BE2C (cell line): Measurements from ENCODE around the gene WFDC2.
A peak's percentile ranks its signal among the peaks of the same experiment; 100 is the strongest.

Experiments used
- DNase-seq: peaks from one replicate; pipeline ENCODE4 v3.0.0-alpha.2; 2020
- H3K27me3 ChIP-seq: fragments of 250-450 bp; sonication (Bioruptor Pico); 2 replicates; pipeline ENCODE4 v1.5.1; 2020; ENCODE audit warnings: mild to moderate bottlenecking
- H3K36me3 ChIP-seq: fragments of 250-450 bp; sonication (Bioruptor Pico); 2 replicates; pipeline ENCODE4 v1.5.1; 2020; ENCODE audit warnings: mild to moderate bottlenecking
- H3K4me1 ChIP-seq: fragments of 250-450 bp; sonication (Bioruptor Pico); 2 replicates; pipeline ENCODE4 v1.5.1; 2020
- H3K4me3 ChIP-seq: 2 replicates; pipeline ENCODE4 v1.5.1; 2011; ENCODE audit warnings: low read depth, low read length
- H3K9me3 ChIP-seq: fragments of 250-450 bp; sonication (Bioruptor Pico); 2 replicates; pipeline ENCODE4 v1.5.1; 2020
- TF ChIP-seq, protein P1 (sequence below): IDR thresholded peaks from 2 replicates; pipeline ENCODE4 v1.5.1; 2012; ENCODE audit warnings: mild to moderate bottlenecking, low read depth, low read length

WFDC2 gene

DNA sequence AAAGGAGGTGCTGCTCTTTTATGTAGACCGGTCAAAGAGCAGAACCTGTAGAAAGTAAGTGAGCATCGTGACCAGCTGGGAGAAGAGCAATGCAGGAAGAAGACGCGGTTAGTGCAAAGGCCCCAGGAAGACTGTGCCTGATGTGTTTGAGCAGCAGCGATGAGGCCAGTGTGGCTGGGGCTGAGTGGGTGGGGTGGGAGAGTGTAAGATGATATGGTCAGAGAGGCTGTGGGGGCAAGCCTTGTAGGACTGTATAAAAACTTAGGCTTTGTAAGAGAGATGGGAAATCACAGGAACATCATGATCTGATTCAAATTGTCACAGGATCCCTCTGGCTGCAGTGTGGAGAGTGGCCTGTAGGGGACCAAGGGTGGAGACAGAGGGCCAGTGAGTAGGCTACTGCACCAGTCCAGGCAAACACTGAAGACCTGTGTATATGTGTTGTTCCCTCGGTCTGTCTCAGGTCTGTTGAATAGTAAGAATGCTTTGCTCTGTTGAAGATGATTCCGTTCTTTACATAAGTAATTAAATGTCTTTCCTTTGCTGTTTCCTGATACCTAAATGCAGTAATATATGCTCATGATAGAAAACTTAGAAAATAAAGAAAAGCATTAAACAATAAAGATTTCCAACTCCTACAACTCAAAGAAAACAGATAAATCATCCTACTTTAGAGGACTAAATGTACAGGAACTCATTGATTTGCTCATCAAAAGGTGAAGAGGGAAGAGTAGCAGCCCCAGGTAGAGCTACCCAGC lies 23.6 kb upstream of the WFDC2 start:
- Histone ChIP-seq H3K36me3 (no peaks in the 10 kb centered on the region), H3K9me3 (no peaks in the 10 kb centered on the region), H3K4me1 (no peaks in the 10 kb centered on the region), H3K4me3 (no peak overlapping the region), H3K27me3 (peaks cover 6% of the 10 kb centered on the region; the same call in 1 of the 2 replicates)
- TF ChIP-seq, protein P1, sequence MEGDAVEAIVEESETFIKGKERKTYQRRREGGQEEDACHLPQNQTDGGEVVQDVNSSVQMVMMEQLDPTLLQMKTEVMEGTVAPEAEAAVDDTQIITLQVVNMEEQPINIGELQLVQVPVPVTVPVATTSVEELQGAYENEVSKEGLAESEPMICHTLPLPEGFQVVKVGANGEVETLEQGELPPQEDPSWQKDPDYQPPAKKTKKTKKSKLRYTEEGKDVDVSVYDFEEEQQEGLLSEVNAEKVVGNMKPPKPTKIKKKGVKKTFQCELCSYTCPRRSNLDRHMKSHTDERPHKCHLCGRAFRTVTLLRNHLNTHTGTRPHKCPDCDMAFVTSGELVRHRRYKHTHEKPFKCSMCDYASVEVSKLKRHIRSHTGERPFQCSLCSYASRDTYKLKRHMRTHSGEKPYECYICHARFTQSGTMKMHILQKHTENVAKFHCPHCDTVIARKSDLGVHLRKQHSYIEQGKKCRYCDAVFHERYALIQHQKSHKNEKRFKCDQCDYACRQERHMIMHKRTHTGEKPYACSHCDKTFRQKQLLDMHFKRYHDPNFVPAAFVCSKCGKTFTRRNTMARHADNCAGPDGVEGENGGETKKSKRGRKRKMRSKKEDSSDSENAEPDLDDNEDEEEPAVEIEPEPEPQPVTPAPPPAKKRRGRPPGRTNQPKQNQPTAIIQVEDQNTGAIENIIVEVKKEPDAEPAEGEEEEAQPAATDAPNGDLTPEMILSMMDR: peak; percentile 64
- peak; percentile 44 for DNase-seq

DNA sequence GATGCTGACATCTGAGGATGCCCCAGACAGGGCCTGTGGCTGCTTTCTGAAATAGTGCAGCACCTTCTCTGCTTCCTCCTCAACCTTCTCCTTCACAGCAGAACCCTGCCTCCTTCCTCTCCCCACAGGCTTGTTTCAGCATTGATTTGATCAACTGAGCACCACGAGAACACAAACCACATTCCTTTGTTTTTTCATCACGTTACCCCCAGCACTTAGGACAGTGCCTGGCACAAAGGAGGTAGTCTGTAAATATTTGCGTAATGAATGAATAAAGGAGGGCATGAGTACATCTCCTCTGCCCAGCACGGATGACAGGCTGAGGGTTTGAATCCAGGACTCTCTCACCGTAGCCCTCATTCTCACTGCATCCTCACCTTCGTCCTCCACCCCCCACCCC lies 21.3 kb upstream of the WFDC2 start:
- Histone ChIP-seq H3K27me3 (peaks cover 6% of the 10 kb centered on the region; the same call in 1 of the 2 replicates), H3K9me3 (no peaks in the 10 kb centered on the region), H3K36me3 (no peaks in the 10 kb centered on the region), H3K4me1 (no peaks in the 10 kb centered on the region), H3K4me3 (no peak overlapping the region)
- TF ChIP-seq, protein P1: no peak
- DNase-seq: no peak

DNA sequence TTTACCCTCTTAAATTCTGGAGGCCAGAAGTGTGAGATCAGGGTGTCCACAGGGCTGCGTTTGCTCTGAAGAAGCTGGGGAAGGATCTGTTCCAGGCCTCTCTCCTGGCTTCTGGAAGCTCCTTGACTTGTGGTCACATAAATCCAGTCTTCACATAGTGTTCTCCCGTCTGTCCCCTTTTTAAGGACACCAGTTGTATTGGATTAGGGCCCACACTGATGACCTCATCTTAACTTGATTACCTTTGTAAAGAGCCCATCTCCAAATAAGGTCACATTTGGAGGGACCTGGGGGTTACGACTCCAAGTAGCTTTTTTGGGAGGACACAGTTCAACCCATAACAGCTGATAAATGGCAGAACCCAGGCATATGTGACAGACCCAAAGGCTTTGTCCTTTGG lies 20.0 kb upstream of the WFDC2 start:
- Histone ChIP-seq H3K4me1 (no peaks in the 10 kb centered on the region), H3K36me3 (no peaks in the 10 kb centered on the region), H3K4me3 (no peak overlapping the region), H3K9me3 (no peaks in the 10 kb centered on the region), H3K27me3 (peaks cover 6% of the 10 kb centered on the region; the same call in 1 of the 2 replicates)
- DNase-seq: no peak
- TF ChIP-seq, protein P1: no peak

DNA sequence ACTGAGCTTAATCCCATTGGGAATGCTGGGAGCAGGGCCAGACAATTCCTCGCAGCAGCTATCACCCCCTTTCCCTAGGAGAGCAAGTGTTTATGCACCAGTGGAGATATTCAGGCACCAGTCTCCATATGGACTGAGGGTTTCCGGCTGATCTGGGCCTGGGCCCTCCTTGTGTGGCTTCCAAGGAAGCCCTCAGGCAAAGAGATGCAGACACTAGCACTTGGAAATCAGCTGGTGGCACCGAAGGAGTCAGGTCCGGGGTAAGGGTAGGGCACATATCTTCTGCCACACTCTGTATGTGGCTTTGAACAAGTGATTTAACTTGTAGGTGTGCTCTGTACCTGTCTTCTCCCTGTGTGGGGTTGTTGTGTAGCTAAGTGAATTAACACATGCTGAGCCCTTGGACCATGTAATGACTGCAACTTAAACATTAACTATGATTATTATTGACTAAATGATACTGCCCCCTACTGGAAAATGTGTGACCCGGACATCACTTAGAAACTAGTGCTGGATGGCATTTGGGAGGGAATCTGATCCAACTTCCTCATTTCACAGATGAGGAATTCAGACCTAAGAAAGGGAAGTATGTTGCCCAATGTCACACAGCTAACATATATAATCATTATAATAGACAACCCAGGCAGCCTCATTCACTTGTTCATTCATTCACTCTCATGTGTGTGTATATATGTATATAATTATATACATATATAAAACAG lies 19.3 kb upstream of the WFDC2 start:
- peaks cover 3% of the 10 kb centered on the region; the same call in 1 of the 2 replicates for H3K27me3 ChIP-seq
- H3K4me1 ChIP-seq: no peaks in the 10 kb centered on the region
- H3K36me3 ChIP-seq: no peaks in the 10 kb centered on the region
- TF ChIP-seq, protein P1: peak; percentile 69
- no peaks in the 10 kb centered on the region for H3K9me3 ChIP-seq
- no peak for DNase-seq
- H3K4me3 ChIP-seq: no peak overlapping the region

DNA sequence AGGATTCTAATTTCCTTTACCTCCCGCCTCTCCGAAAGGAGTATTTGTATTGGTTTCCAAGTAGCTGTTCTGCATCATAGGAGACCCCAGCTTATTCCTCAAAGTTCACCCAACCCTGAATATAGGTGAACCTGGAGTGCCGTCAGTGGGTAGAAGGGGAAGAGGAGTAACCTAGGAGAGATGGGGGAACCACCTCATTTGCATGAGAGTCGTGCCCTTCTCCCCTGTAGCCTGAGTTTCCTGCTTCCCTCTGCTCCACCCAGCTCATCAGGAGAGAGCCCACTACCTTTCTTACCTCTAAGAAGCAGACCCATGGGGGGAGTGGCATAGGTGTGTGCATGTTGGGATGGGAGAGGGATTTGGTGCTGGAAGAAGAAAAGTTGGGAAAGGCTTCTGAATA lies 17.3 kb upstream of the WFDC2 start:
- H3K9me3 ChIP-seq: no peaks in the 10 kb centered on the region
- H3K36me3 ChIP-seq: no peaks in the 10 kb centered on the region
- no peaks in the 10 kb centered on the region for H3K27me3 ChIP-seq
- H3K4me3 ChIP-seq: no peak overlapping the region
- TF ChIP-seq, protein P1: no peak
- no peaks in the 10 kb centered on the region for H3K4me1 ChIP-seq
- no peak for DNase-seq
